Pancreas (tissue), 10 donors: ENCODE data around the gene ZNF484. TPM values are rescaled to one million over a fixed set of nuclear protein-coding genes. Genes with fewer than 3 reads are reported as not detected.
"Not testable (repeated sequence)": the region's sequence is repeated elsewhere in the genome, so short reads cannot be mapped to it uniquely, and the experiment has no call there.

Source experiments
- ATAC-seq, 4 donors: fragments of 200-7000 bp; cut with Tn5 transposase; one replicate each; pipeline versions ENCODE4 v1.8.0 to v1.9.1; 2020; ENCODE audit warnings: mild to moderate bottlenecking in 4 of 4, moderate library complexity in 4 of 4
- DNase-seq, 6 donors: peaks; one replicate each; pipeline ENCODE4 v3.0.0-alpha.2; 2020
- FAIRE-seq: peaks from 2 replicates; lab custom pipeline; 2012; peaks lifted over from hg19 to GRCh38; lab: Jason Lieb, UNC
- H3K27ac ChIP-seq, 4 donors: fragments of 200-600 bp; sonication (generic); 1 replicate in 3 of 4; 2 replicates in 1 of 4; pipeline versions ENCODE4 v1.5.0 to v1.8.0; 2020
- H3K27me3 ChIP-seq, 4 donors: fragments of 200-600 bp; one replicate each; pipeline ENCODE4 v1.8.0; 2021
- H3K36me3 ChIP-seq, 3 donors: fragments of 200-600 bp; sonication (generic) in 1 of 3; one replicate each; pipeline versions ENCODE4 v1.5.0 to v1.8.0; 2020 to 2021
- H3K4me1 ChIP-seq, 3 donors: fragments of 200-600 bp; one replicate each; pipeline ENCODE4 v1.8.0; 2021
- H3K4me3 ChIP-seq, 4 donors: fragments of 200-600 bp; sonication (generic) in 2 of 4; one replicate each; pipeline versions ENCODE4 v1.5.0 to v1.8.0; 2020 to 2021
- H3K9me3 ChIP-seq, 4 donors: fragments of 200-600 bp; one replicate each; pipeline ENCODE4 v1.8.0; 2021
- CTCF ChIP-seq, 4 donors: fragments of 200-600 bp; sonication (generic) in 3 of 4; IDR thresholded peaks; one replicate each; pipeline versions ENCODE4 v1.5.0 to v1.8.0; 2021; ENCODE audit warnings: antibody characterized with exemption in 4 of 4
- WGBS, 2 donors: extraction: QIAGEN DNeasy Blood & Tissue Kit; methylation state at CpG; one replicate each; pipeline ENCODE4 v1.1.7; 2013; 5-methylcytosine and 5-hydroxymethylcytosine counted together
- intact Hi-C, 3 donors: fragments of 100-400 bp; cut with DNase I; formaldehyde crosslinking; loops; one replicate each; pipeline versions ENCODE4 v1.11.1 to v1.14.2; 2022
- polyA plus RNA-seq, 2 donors: library from polyadenylated mRNA; stranded (reverse); fragments of 200-250 nt; gene quantifications; one replicate each; pipeline ENCODE4 v1.2.3, GENCODE V29; 2013
- total RNA-seq, 6 donors: library from RNA; stranded (reverse); fragmentation: NEBNext Ultra II Directional in 4 of 6; extraction: Animal tissue kit (Norgen Biotek cat#: 25700) in 4 of 6; gene quantifications; one replicate each; pipeline versions ENCODE4 v1.2.1 to v1.2.4, GENCODE V29; 2021 to 2023
- donor health status: healthy with polysubstance abuse.
- donor health status: DM: no; HTN: no; CAD: no; lungs with moderate emphysema.
- donor health status: DM: no; HTN: no; CAD: no.
- donor health status: control.
- donor health status: control.
- donor health status: Bipolar disorder and iron deficiency.
- donor health status: DM: yes; HTN: yes; CAD: no.
- donor health status: DM: no; HTN: no; CAD: no.
- donor health status: DM: no; HTN: no; CAD: no.
- donor health status: DM: yes; HTN: yes; CAD: no.

Gene ZNF484
- total and polyA plus RNA-seq, 8 donors: 0.84 to 5.9 (median 2.4) TPM

- no peak for FAIRE-seq
These were observed 2.5 kb downstream of the ZNF484 start for GRCh38 chr9:92875373-92875772.

GRCh38 chr9:92870289-92870688 lies 7.5 kb downstream of the ZNF484 start:
- Histone ChIP-seq H3K4me1 (no peaks in the 10 kb centered on the region), H3K4me3 (no peak overlapping the region), H3K36me3 (peaks cover 0 to 5% (median 0%) of the 10 kb centered on the region in 3 donors), H3K27me3 (no peaks in the 10 kb centered on the region), H3K9me3 (no peaks in the 10 kb centered on the region), H3K27ac (no peak overlapping the region)
- 98 to 100% methylated on average over 2 of the region's 2 CpGs for WGBS, 2 donors
- no peak for TF ChIP-seq CTCF (IDR thresholded peaks at IDR 0.05)
- intact Hi-C loops: no loop called here
- no peak for DNase-seq
- no peak for ATAC-seq
- no peak for FAIRE-seq

More at GRCh38 chr9:92875373-92875772, 2.5 kb downstream of the ZNF484 start:
- Histone ChIP-seq H3K4me1 (peaks cover 0 to 15% (median 4%) of the 10 kb centered on the region in 3 donors), H3K27ac (no peak overlapping the region), H3K36me3 (peaks cover 0 to 5% (median 0%) of the 10 kb centered on the region in 3 donors), H3K4me3 (no peak overlapping the region), H3K9me3 (no peaks in the 10 kb centered on the region), H3K27me3 (peaks cover 0 to 5% (median 0%) of the 10 kb centered on the region in 4 donors)
- TF ChIP-seq CTCF (IDR thresholded peaks at IDR 0.05): no peak
- no peak for DNase-seq
- 69 to 79% methylated on average over 1 of the region's 1 CpG for WGBS, 2 donors
- no peak for ATAC-seq
- intact Hi-C loops: no loop called here

GRCh38 chr9:92866600-92866999 lies 11.2 kb downstream of the ZNF484 start:
- H3K27ac ChIP-seq, H3K4me3 ChIP-seq, H3K4me1 ChIP-seq, H3K27me3 ChIP-seq, H3K9me3 ChIP-seq, DNase-seq, ATAC-seq, FAIRE-seq, H3K36me3 ChIP-seq, intact Hi-C loops: not testable (repeated sequence)
- WGBS, 2 donors: 94 to 95% methylated on average over 2 of the region's 2 CpGs

GRCh38 chr9:92864152-92864551 lies 13.7 kb downstream of the ZNF484 start:
- ATAC-seq (no peak), DNase-seq (no peak), FAIRE-seq (no peak)
- intact Hi-C loops: no loop called here
- peaks cover 0 to 5% (median 0%) of the 10 kb centered on the region in 3 donors for H3K36me3 ChIP-seq
- H3K27ac ChIP-seq: no peak overlapping the region
- H3K27me3 ChIP-seq: no peaks in the 10 kb centered on the region
- 83 to 85% methylated on average over 5 of the region's 5 CpGs for WGBS, 2 donors
- no peaks in the 10 kb centered on the region for H3K9me3 ChIP-seq
- TF ChIP-seq CTCF (IDR thresholded peaks at IDR 0.05): no peak
- H3K4me3 ChIP-seq: no peak overlapping the region
- no peaks in the 10 kb centered on the region for H3K4me1 ChIP-seq

- DNase-seq (no peak), ATAC-seq (no peak), FAIRE-seq (no peak)
- peaks cover 0 to 7% (median 0%) of the 10 kb centered on the region in 3 donors for H3K36me3 ChIP-seq
- no peak for TF ChIP-seq CTCF (IDR thresholded peaks at IDR 0.05)
- 92 to 97% methylated on average over 1 of the region's 1 CpG for WGBS, 2 donors
- no peaks in the 10 kb centered on the region for H3K4me1 ChIP-seq
- no peak overlapping the region for H3K27ac ChIP-seq
- no peaks in the 10 kb centered on the region for H3K27me3 ChIP-seq
- H3K9me3 ChIP-seq: no peaks in the 10 kb centered on the region
- H3K4me3 ChIP-seq: no peak overlapping the region
- intact Hi-C loops: no loop called here
These were observed 17.0 kb downstream of the ZNF484 start for GRCh38 chr9:92860867-92861266.
